H9 (cell line): ENCODE results near the gene HFE. TPM values are rescaled to one million over a fixed set of nuclear protein-coding genes. Genes with fewer than 3 reads are reported as not detected.
A peak's percentile ranks its signal among the peaks of the same experiment; 100 is the strongest.

ENCODE experiments used
- DNase-seq: peaks from one replicate; pipeline ENCODE4 v3.0.0-alpha.2; 2017
- H2AFZ ChIP-seq: one replicate; pipeline ENCODE4 v1.6.1; 2013; ENCODE audit warnings: mild to moderate bottlenecking, low read length, control low read depth, moderate library complexity
- H2AK5ac ChIP-seq: 2 replicates; pipeline ENCODE4 v1.6.1; 2013; ENCODE audit warnings: low read length, control low read depth, mixed read lengths; ENCODE audit not compliant: insufficient read length
- H2BK120ac ChIP-seq: one replicate; pipeline ENCODE4 v1.6.1; 2013; ENCODE audit warnings: low read depth, mild to moderate bottlenecking, low read length, control low read depth, inconsistent platforms; ENCODE audit not compliant: poor library complexity, severe bottlenecking
- H2BK12ac ChIP-seq: 2 replicates; pipeline ENCODE4 v1.6.1; 2013; ENCODE audit warnings: low read length, control low read depth, mixed read lengths, low read depth; ENCODE audit not compliant: insufficient read length
- H2BK15ac ChIP-seq: 2 replicates; pipeline ENCODE4 v1.6.1; 2013; ENCODE audit warnings: low read depth, low read length, control low read depth
- H2BK20ac ChIP-seq: one replicate; pipeline ENCODE4 v1.6.1; 2013; ENCODE audit warnings: low read depth, mild to moderate bottlenecking, low read length, control low read depth, inconsistent platforms; ENCODE audit not compliant: poor library complexity, severe bottlenecking
- H2BK5ac ChIP-seq: 2 replicates; pipeline ENCODE4 v1.6.1; 2013; ENCODE audit warnings: low read length, control low read depth, mixed read lengths; ENCODE audit not compliant: insufficient read length
- H3K14ac ChIP-seq: 2 replicates; pipeline ENCODE4 v1.6.1; 2013; ENCODE audit warnings: low read length, control low read depth; ENCODE audit not compliant: insufficient read depth
- H3K18ac ChIP-seq: 2 replicates; pipeline ENCODE4 v1.6.1; 2013; ENCODE audit warnings: low read depth, mild to moderate bottlenecking, mixed read lengths, low read length, control low read depth; ENCODE audit not compliant: insufficient read length
- H3K23ac ChIP-seq: 2 replicates; pipeline ENCODE4 v1.6.1; 2013; ENCODE audit warnings: low read length, control low read depth, mixed read lengths, low read depth; ENCODE audit not compliant: insufficient read length
- H3K23me2 ChIP-seq: 2 replicates; pipeline ENCODE4 v1.6.1; 2013; ENCODE audit warnings: low read depth, mild to moderate bottlenecking, mixed read lengths, low read length, control low read depth; ENCODE audit not compliant: insufficient read length, poor library complexity, severe bottlenecking
- H3K27ac ChIP-seq: 2 replicates; pipeline ENCODE4 v1.5.1; 2013; ENCODE audit warnings: low read length, control low read depth, mixed read lengths, low read depth; ENCODE audit not compliant: insufficient read length
- H3K27me3 ChIP-seq: 2 replicates; pipeline ENCODE4 v1.6.1; 2013; ENCODE audit warnings: low read length, control low read depth, inconsistent platforms; ENCODE audit not compliant: insufficient read depth
- H3K4ac ChIP-seq: 2 replicates; pipeline ENCODE4 v1.6.1; 2013; ENCODE audit warnings: low read depth, mild to moderate bottlenecking, control low read depth, inconsistent platforms, low read length, moderate library complexity
- H3K4me1 ChIP-seq: 2 replicates; pipeline ENCODE4 v1.6.1; 2013; ENCODE audit warnings: low read length, control low read depth, inconsistent platforms; ENCODE audit not compliant: insufficient read depth
- H3K4me2 ChIP-seq: 2 replicates; pipeline ENCODE4 v1.6.1; 2013; ENCODE audit warnings: low read length, control low read depth, mixed read lengths; ENCODE audit not compliant: insufficient read length, insufficient read depth
- H3K56ac ChIP-seq: 2 replicates; pipeline ENCODE4 v1.6.1; 2013; ENCODE audit warnings: low read depth, mild to moderate bottlenecking, mixed read lengths, low read length, control low read depth; ENCODE audit not compliant: insufficient read length
- H3K79me1 ChIP-seq: 2 replicates; pipeline ENCODE4 v1.6.1; 2013; ENCODE audit warnings: low read depth, mild to moderate bottlenecking, moderate library complexity, low read length, control low read depth, inconsistent platforms; ENCODE audit not compliant: insufficient read depth, poor library complexity, severe bottlenecking
- H3K79me2 ChIP-seq: 2 replicates; pipeline ENCODE4 v1.6.1; 2013; ENCODE audit warnings: low read length, control low read depth, inconsistent platforms; ENCODE audit not compliant: insufficient read depth
- H3K9ac ChIP-seq: 2 replicates; pipeline ENCODE4 v1.6.1; 2013; ENCODE audit warnings: low read length, control low read depth, mixed read lengths; ENCODE audit not compliant: insufficient read length; ENCODE audit errors: extremely low read depth
- H3K9me3 ChIP-seq: one replicate; pipeline ENCODE4 v1.6.1; 2013; ENCODE audit warnings: low read depth, low read length, inconsistent platforms; ENCODE audit not compliant: control insufficient read depth
- H3T11ph ChIP-seq: one replicate; pipeline ENCODE4 v1.6.1; 2013; ENCODE audit warnings: mild to moderate bottlenecking, low read length, control low read depth, inconsistent platforms
- H4K20me1 ChIP-seq: one replicate; pipeline ENCODE4 v1.6.1; 2013; ENCODE audit not compliant: control insufficient read depth, insufficient read length, insufficient read depth
- H4K5ac ChIP-seq: 2 replicates; pipeline ENCODE4 v1.6.1; 2013; ENCODE audit warnings: low read depth, mild to moderate bottlenecking, mixed read lengths, low read length, control low read depth; ENCODE audit not compliant: insufficient read length
- H4K8ac ChIP-seq: replicated peaks from 2 replicates; pipeline ENCODE4 v1.6.1; 2013; ENCODE audit warnings: low read length, control low read depth, mixed read lengths, low read depth; ENCODE audit not compliant: insufficient read length
- H4K91ac ChIP-seq: 2 replicates; pipeline ENCODE4 v1.6.1; 2013; ENCODE audit warnings: low read depth, mild to moderate bottlenecking, moderate library complexity, mixed read lengths, low read length, control low read depth; ENCODE audit not compliant: insufficient read length
- H3K27ac Mint-ChIP-seq, 3 experiments: 2 replicates in 2 of 3; 3 replicates in 1 of 3; pipeline ENCODE4 v1.8.0; 2020 to 2021; ENCODE audit warnings: mixed read lengths in 3 of 3, mild to moderate bottlenecking in 1 of 3, moderate library complexity in 1 of 3
- H3K27me3 Mint-ChIP-seq: 2 replicates; pipeline ENCODE4 v1.8.0; 2021; ENCODE audit warnings: low read depth, mild to moderate bottlenecking, moderate library complexity, mixed read lengths
- H3K36me3 Mint-ChIP-seq, 3 experiments: 2 replicates in 2 of 3; 3 replicates in 1 of 3; pipeline ENCODE4 v1.8.0; 2020 to 2021; ENCODE audit warnings: low read depth in 3 of 3, mixed read lengths in 3 of 3; ENCODE audit not compliant: insufficient read depth in 1 of 3
- H3K4me1 Mint-ChIP-seq, 2 experiments: 2 replicates each; pipeline ENCODE4 v1.8.0; 2020; ENCODE audit warnings: mixed read lengths in 2 of 2
- H3K4me3 Mint-ChIP-seq, 2 experiments: 2 replicates in 1 of 2; 3 replicates in 1 of 2; pipeline ENCODE4 v1.8.0; 2020 to 2021; ENCODE audit warnings: mild to moderate bottlenecking in 2 of 2, mixed read lengths in 2 of 2, moderate library complexity in 1 of 2
- H3K9me3 Mint-ChIP-seq, 2 experiments: 2 replicates in 1 of 2; 3 replicates in 1 of 2; pipeline ENCODE4 v1.8.0; 2020; ENCODE audit warnings: mild to moderate bottlenecking in 2 of 2, mixed read lengths in 2 of 2, moderate library complexity in 1 of 2
- whole genome bisulfite sequencing: extraction: QIAGEN DNeasy Blood & Tissue Kit; methylation state at CpG from one replicate; pipeline ENCODE4 v1.1.7; 2013; ENCODE audit warnings: missing lambda C conversion rate, low lambda C conversion rate, mixed read lengths; ENCODE audit not compliant: insufficient read length; ENCODE audit errors: extremely low coverage; 5-methylcytosine and 5-hydroxymethylcytosine counted together
- total RNA-seq: library from RNA; stranded (reverse); gene quantifications from 2 replicates; pipeline ENCODE4 v1.2.1, GENCODE V29; 2021
- TF ChIP-seq, protein P1 (sequence below): fragments of 200-600 bp; sonication (generic); conservative IDR thresholded peaks from 3 replicates; pipeline ENCODE4 v1.8.0; 2021; ENCODE audit warnings: antibody characterized with exemption, mild to moderate bottlenecking

The HFE gene
- total RNA-seq, 1 experiment from 2014 or later: 0.98 TPM

DNA sequence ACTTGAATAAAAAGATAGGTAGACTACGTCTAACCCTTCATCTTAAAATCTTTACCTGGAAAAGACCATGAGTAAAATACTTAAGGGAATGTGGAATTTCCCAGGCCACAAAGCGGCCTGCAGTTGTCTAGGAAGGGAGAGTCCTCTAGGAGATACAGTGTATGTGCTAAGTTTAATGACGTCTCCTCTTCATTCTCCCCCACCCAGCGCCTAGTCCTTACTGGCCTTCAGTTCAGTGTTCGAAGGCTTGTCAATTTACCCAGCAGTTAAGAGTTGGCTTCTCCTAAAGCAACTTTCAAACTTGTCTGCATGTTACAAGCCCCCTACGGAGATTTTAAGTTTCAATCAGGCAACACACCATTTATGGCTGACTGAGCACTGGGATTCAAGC, 35.2 kb downstream of the HFE start:
- Histone ChIP-seq H3K56ac (no peak overlapping the region), H2AFZ (no peak overlapping the region), H3K79me1 (no peaks in the 10 kb centered on the region), H4K91ac (no peak overlapping the region), H4K20me1 (no peaks in the 10 kb centered on the region), H2BK15ac (no peak overlapping the region), H3K9ac (no peak overlapping the region), H3K14ac (no peak overlapping the region; the same call in 1 of the 2 replicates), H3T11ph (peak overlapping the region; percentile 79), H3K4ac (no peak overlapping the region; the same call in 1 of the 2 replicates), H3K27me3 (no peaks in the 10 kb centered on the region), H3K23me2 (peaks cover 9% of the 10 kb centered on the region), H4K8ac (no peak overlapping the region), H2BK5ac (peak overlapping the region; percentile 45), H3K4me1 (no peaks in the 10 kb centered on the region), H4K5ac (no peak overlapping the region), H3K79me2 (peaks cover 6% of the 10 kb centered on the region; the same call in 1 of the 2 replicates), H3K9me3 (no peaks in the 10 kb centered on the region), H2AK5ac (no peak overlapping the region), H2BK120ac (no peak overlapping the region), H3K18ac (no peak overlapping the region), H3K4me2 (peak overlapping the region; percentile 77), H2BK12ac (no peak overlapping the region), H2BK20ac (no peak overlapping the region), H3K23ac (no peak overlapping the region), H3K27ac (peak overlapping the region; percentile 92)
- H3K4me1 Mint-ChIP-seq: peaks cover 28 to 31% of the 10 kb centered on the region in 2 experiments
- TF ChIP-seq, protein P1, sequence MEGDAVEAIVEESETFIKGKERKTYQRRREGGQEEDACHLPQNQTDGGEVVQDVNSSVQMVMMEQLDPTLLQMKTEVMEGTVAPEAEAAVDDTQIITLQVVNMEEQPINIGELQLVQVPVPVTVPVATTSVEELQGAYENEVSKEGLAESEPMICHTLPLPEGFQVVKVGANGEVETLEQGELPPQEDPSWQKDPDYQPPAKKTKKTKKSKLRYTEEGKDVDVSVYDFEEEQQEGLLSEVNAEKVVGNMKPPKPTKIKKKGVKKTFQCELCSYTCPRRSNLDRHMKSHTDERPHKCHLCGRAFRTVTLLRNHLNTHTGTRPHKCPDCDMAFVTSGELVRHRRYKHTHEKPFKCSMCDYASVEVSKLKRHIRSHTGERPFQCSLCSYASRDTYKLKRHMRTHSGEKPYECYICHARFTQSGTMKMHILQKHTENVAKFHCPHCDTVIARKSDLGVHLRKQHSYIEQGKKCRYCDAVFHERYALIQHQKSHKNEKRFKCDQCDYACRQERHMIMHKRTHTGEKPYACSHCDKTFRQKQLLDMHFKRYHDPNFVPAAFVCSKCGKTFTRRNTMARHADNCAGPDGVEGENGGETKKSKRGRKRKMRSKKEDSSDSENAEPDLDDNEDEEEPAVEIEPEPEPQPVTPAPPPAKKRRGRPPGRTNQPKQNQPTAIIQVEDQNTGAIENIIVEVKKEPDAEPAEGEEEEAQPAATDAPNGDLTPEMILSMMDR: no peak
- H3K4me3 Mint-ChIP-seq: peak overlapping the region; percentile 99 to 100
- peaks cover 4 to 13% (median 4%) of the 10 kb centered on the region in 3 experiments; a peak in 6 of 7 replicates for H3K36me3 Mint-ChIP-seq
- H3K9me3 Mint-ChIP-seq: peaks cover 3 to 7% of the 10 kb centered on the region in 2 experiments
- H3K27ac Mint-ChIP-seq: peak overlapping the region; percentile 97 to 100 (median 100)
- no CpG with 5 or more reads among the region's 6 CpGs for WGBS
- DNase-seq: peak; percentile 51
- H3K27me3 Mint-ChIP-seq: peaks cover 8% of the 10 kb centered on the region; the same call in 1 of the 2 replicates
